22Rv1 (cell line): ENCODE measurements around the gene RELL1.

Experiments
- ZFX ChIP-seq: fragments of 450-650 bp; IDR thresholded peaks from 2 replicates; pipeline ENCODE4 v1.6.1; 2017; ENCODE audit warnings: antibody characterized with exemption, borderline replicate concordance
- TF ChIP-seq, protein P1 (sequence below): fragments of 450-650 bp; IDR thresholded peaks from 2 replicates; pipeline ENCODE4 v1.5.1; 2017; ENCODE audit warnings: mild to moderate bottlenecking

- TF ChIP-seq, protein P1, sequence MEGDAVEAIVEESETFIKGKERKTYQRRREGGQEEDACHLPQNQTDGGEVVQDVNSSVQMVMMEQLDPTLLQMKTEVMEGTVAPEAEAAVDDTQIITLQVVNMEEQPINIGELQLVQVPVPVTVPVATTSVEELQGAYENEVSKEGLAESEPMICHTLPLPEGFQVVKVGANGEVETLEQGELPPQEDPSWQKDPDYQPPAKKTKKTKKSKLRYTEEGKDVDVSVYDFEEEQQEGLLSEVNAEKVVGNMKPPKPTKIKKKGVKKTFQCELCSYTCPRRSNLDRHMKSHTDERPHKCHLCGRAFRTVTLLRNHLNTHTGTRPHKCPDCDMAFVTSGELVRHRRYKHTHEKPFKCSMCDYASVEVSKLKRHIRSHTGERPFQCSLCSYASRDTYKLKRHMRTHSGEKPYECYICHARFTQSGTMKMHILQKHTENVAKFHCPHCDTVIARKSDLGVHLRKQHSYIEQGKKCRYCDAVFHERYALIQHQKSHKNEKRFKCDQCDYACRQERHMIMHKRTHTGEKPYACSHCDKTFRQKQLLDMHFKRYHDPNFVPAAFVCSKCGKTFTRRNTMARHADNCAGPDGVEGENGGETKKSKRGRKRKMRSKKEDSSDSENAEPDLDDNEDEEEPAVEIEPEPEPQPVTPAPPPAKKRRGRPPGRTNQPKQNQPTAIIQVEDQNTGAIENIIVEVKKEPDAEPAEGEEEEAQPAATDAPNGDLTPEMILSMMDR: no peak
- TF ChIP-seq ZFX: no peak
Observed at GRCh38 chr4:37693030-37693429, 6.9 kb upstream of the RELL1 start.
